ENCODE measurements around the gene NOL7.

GRCh38 chr6:13589801-13590200 lies 25.3 kb upstream of the NOL7 start:
- TF ChIP-seq CTCF (IDR thresholded peaks at IDR 0.05) (no peak), EP300 (IDR thresholded peaks at IDR 0.05) (no peak), POLR2A (IDR thresholded peaks at IDR 0.05) (no peak)
